Measurements from ENCODE around the gene PANK1. TPM values are rescaled to one million over a fixed set of nuclear protein-coding genes. Genes with fewer than 3 reads are reported as not detected.
A peak's percentile ranks its signal among the peaks of the same experiment; 100 is the strongest.

Gene PANK1
- total and polyA plus RNA-seq, 2 of the 4 experiments (the other 2 are of a cell fraction), result 3.0 to 8.8 TPM

DNA sequence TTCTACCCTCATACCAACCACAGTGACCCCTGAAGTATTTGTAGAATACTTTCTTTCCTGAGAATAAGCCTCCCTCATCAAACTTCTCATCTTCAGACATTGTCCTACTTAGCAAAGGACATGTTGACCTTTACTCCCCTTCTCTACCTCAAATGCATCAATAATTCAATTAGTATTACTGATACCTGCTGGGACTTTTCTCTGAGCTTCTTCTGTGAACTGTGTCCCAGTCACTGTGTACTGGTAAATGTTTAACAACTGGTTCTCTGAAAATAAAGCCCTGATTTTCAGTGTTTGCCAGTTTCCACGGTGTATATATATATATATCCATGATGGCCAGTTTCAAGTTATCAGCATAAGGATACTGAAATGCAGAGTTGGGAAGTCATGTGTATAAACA lies 12.2 kb downstream of the PANK1 start:
- TF ChIP-seq FOS (IDR thresholded peaks at IDR 0.05; ENCODE audit: low read depth, low read length) (no peak), NFE2L2 (IDR thresholded peaks at IDR 0.05; ENCODE audit: low read depth, low read length) (no peak), ELK1 (IDR thresholded peaks at IDR 0.05; ENCODE audit: borderline replicate concordance, low read depth, low read length) (no peak), MAZ (IDR thresholded peaks at IDR 0.05; ENCODE audit: borderline replicate concordance, low read depth, low read length) (no peak), CTCF (conservative IDR thresholded peaks at IDR 0.05; ENCODE audit: low read depth, low read length) (no peak), MAFK (IDR thresholded peaks at IDR 0.05; ENCODE audit: low read depth, low read length) (no peak), SMC3 (IDR thresholded peaks at IDR 0.05; ENCODE audit: low read depth, low read length) (no peak), RAD21 (IDR thresholded peaks at IDR 0.05; ENCODE audit: low read length) (no peak), RFX5 (IDR thresholded peaks at IDR 0.05; ENCODE audit: low read depth, low read length) (no peak), POLR2A (IDR thresholded peaks at IDR 0.05; ENCODE audit: low read depth, low read length) (no peak), CHD1 (IDR thresholded peaks at IDR 0.05; ENCODE audit: low read depth, low read length) (no peak), BHLHE40 (IDR thresholded peaks at IDR 0.05; ENCODE audit: low read depth, low read length) (no peak), MXI1 (IDR thresholded peaks at IDR 0.05; ENCODE audit: borderline replicate concordance, low read depth, low read length) (no peak), CEBPB (IDR thresholded peaks at IDR 0.05; ENCODE audit: low read depth, low read length) (no peak), RCOR1 (IDR thresholded peaks at IDR 0.05; ENCODE audit: insufficient replicate concordance, low read length) (no peak)
- TF ChIP-seq, protein P1, sequence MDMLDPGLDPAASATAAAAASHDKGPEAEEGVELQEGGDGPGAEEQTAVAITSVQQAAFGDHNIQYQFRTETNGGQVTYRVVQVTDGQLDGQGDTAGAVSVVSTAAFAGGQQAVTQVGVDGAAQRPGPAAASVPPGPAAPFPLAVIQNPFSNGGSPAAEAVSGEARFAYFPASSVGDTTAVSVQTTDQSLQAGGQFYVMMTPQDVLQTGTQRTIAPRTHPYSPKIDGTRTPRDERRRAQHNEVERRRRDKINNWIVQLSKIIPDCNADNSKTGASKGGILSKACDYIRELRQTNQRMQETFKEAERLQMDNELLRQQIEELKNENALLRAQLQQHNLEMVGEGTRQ (IDR thresholded peaks at IDR 0.05; ENCODE audit: low read depth, low read length), result no peak
- Histone ChIP-seq H3K4me1 (ENCODE audit: control insufficient read depth, insufficient read depth, low read length) (peaks cover 5% of the 10 kb centered on the region), H2BK120ac (ENCODE audit: low read depth, low read length) (0 out of 2 replicates have a peak overlapping the region, but pooled peaks have one; percentile 35), H3K4me3 (ENCODE audit: insufficient read depth, low read depth, low read length) (no peak overlapping the region), H3K4me2 (ENCODE audit: low read depth, low read length) (no peak overlapping the region; the same call in 1 of the 2 replicates), H4K91ac (ENCODE audit: insufficient read depth, low read depth, low read length) (no peak overlapping the region), H2AFZ (replicated peaks; ENCODE audit: low read length, poor library complexity) (no peak overlapping the region), H3K56ac (ENCODE audit: extremely low read depth, insufficient read depth, low read length) (no peak overlapping the region), H2BK5ac (ENCODE audit: low read depth, low read length, poor library complexity, severe bottlenecking) (peak overlapping the region; percentile 44), H3K9ac (ENCODE audit: low read depth, low read length) (no peak overlapping the region), H2AK5ac (ENCODE audit: low read depth, low read length) (peak overlapping the region; percentile 70; the same call in 1 of the 2 replicates), H3K9me3 (ENCODE audit: control insufficient read depth, insufficient read depth, low read length) (no peaks in the 10 kb centered on the region), H3K18ac (ENCODE audit: low read depth, low read length) (peak overlapping the region; percentile 43; the same call in 1 of the 2 replicates), H3K27ac (ENCODE audit: insufficient read depth, low read length) (no peak overlapping the region), H3K23ac (ENCODE audit: low read depth, low read length) (no peak overlapping the region), H2BK15ac (ENCODE audit: low read depth, low read length) (no peak overlapping the region), H3K27me3 (ENCODE audit: control insufficient read depth, insufficient read depth, low read length) (no peaks in the 10 kb centered on the region), H4K20me1 (ENCODE audit: insufficient read depth, low read length) (no peaks in the 10 kb centered on the region; the same call in 1 of the 2 replicates), H3K79me1 (ENCODE audit: low read depth in 1 of 2, low read length in 2 of 2) (peaks cover 4 to 46% of the 10 kb centered on the region in 2 experiments), H2BK20ac (ENCODE audit: low read depth, low read length) (no peak overlapping the region; the same call in 1 of the 2 replicates), H3K9me1 (ENCODE audit: insufficient read depth, low read length) (no peaks in the 10 kb centered on the region; the same call in 1 of the 2 replicates), H2AK9ac (replicated peaks; ENCODE audit: low read depth, low read length, poor library complexity) (no peak overlapping the region), H3K4ac (ENCODE audit: low read depth, low read length) (no peak overlapping the region), H3K36me3 (ENCODE audit: control insufficient read depth, insufficient read depth, low read length) (no peaks in the 10 kb centered on the region), H3K14ac (replicated peaks; ENCODE audit: low read depth, low read length) (peak overlapping the region; percentile 61; the same call in 1 of the 2 replicates), H4K5ac (ENCODE audit: low read depth, low read length) (no peak overlapping the region; the same call in 1 of the 2 replicates), H4K8ac (ENCODE audit: low read depth in 2 of 2, low read length in 2 of 2) (no peak overlapping the region)
- in situ Hi-C loops (cut with MboI; ENCODE audit: low sequenced_read_pairs) (no loop called here), dilution Hi-C loops (cut with HindIII; ENCODE audit: low sequenced_read_pairs, unreplicated experiment) (no loop called here), intact Hi-C loops (cut with micrococcal nuclease) (no loop called here)
- ChIA-PET CTCF (no interaction called here), POLR2A (ENCODE audit: unreplicated experiment) (no interaction called here)
- no CpG with 5 or more reads among the region's 1 CpG for WGBS, 2 experiments (ENCODE audit: extremely low coverage in 2 of 2, insufficient read length in 1 of 2)
- no TSS peak for BruUV-seq (replicated peaks)
- no peak for DNase-seq
- ATAC-seq (ENCODE audit: low read depth), result no peak

Measured in IMR-90 (cell line).